ENCODE measurements around the gene HMX1.

Gene HMX1

GRCh38 chr4:8897251-8898167 lies 25.9 kb upstream of the HMX1 start:
- no peaks in the 10 kb centered on the region for H3K4me1 ChIP-seq (ENCODE audit: control insufficient read depth, insufficient read depth, low read length)
- no peaks in the 10 kb centered on the region for H3K36me3 ChIP-seq (ENCODE audit: control insufficient read depth, insufficient read depth, low read length, severe bottlenecking)
- no peak overlapping the region for H3K9ac ChIP-seq (ENCODE audit: low read length)
- peaks cover 31% of the 10 kb centered on the region for H3K9me3 ChIP-seq (ENCODE audit: control insufficient read depth, low read length)
- no peak for DNase-seq (ENCODE audit: low read depth)
- no peak overlapping the region for H3K4me3 ChIP-seq (ENCODE audit: low read length)
- peaks cover 35% of the 10 kb centered on the region for H3K27me3 ChIP-seq (replicated peaks; ENCODE audit: control insufficient read depth, insufficient read depth, low read length)

GRCh38 chr4:8896506-8896905 lies 24.9 kb upstream of the HMX1 start:
- Histone ChIP-seq H3K9ac (ENCODE audit: low read length) (no peak overlapping the region), H3K27me3 (replicated peaks; ENCODE audit: control insufficient read depth, insufficient read depth, low read length) (peaks cover 42% of the 10 kb centered on the region), H3K36me3 (ENCODE audit: control insufficient read depth, insufficient read depth, low read length, severe bottlenecking) (no peaks in the 10 kb centered on the region), H3K9me3 (ENCODE audit: control insufficient read depth, low read length) (peaks cover 21% of the 10 kb centered on the region), H3K4me3 (ENCODE audit: low read length) (no peak overlapping the region), H3K4me1 (ENCODE audit: control insufficient read depth, insufficient read depth, low read length) (no peaks in the 10 kb centered on the region)
- no peak for DNase-seq (ENCODE audit: low read depth)

- H3K9me3 ChIP-seq (ENCODE audit: control insufficient read depth, low read length) = peaks cover 17% of the 10 kb centered on the region
- no peaks in the 10 kb centered on the region for H3K36me3 ChIP-seq (ENCODE audit: control insufficient read depth, insufficient read depth, low read length, severe bottlenecking)
- no peak for DNase-seq (ENCODE audit: low read depth)
- no peaks in the 10 kb centered on the region for H3K4me1 ChIP-seq (ENCODE audit: control insufficient read depth, insufficient read depth, low read length)
- H3K27me3 ChIP-seq (replicated peaks; ENCODE audit: control insufficient read depth, insufficient read depth, low read length) = peaks cover 46% of the 10 kb centered on the region
- H3K9ac ChIP-seq (ENCODE audit: low read length) = no peak overlapping the region
- no peak overlapping the region for H3K4me3 ChIP-seq (ENCODE audit: low read length)
These were observed 24.4 kb upstream of the HMX1 start for GRCh38 chr4:8896071-8896470.

- Histone ChIP-seq H3K9ac (ENCODE audit: low read length) (no peak overlapping the region), H3K4me3 (ENCODE audit: low read length) (no peak overlapping the region), H3K27me3 (replicated peaks; ENCODE audit: control insufficient read depth, insufficient read depth, low read length) (peaks cover 47% of the 10 kb centered on the region), H3K9me3 (ENCODE audit: control insufficient read depth, low read length) (peaks cover 9% of the 10 kb centered on the region), H3K36me3 (ENCODE audit: control insufficient read depth, insufficient read depth, low read length, severe bottlenecking) (no peaks in the 10 kb centered on the region), H3K4me1 (ENCODE audit: control insufficient read depth, insufficient read depth, low read length) (no peaks in the 10 kb centered on the region)
- DNase-seq (ENCODE audit: low read depth) = no peak
These were observed 23.7 kb upstream of the HMX1 start for GRCh38 chr4:8895295-8895694.

- peaks cover 47% of the 10 kb centered on the region for H3K27me3 ChIP-seq (replicated peaks; ENCODE audit: control insufficient read depth, insufficient read depth, low read length)
- no peaks in the 10 kb centered on the region for H3K4me1 ChIP-seq (ENCODE audit: control insufficient read depth, insufficient read depth, low read length)
- no peaks in the 10 kb centered on the region for H3K36me3 ChIP-seq (ENCODE audit: control insufficient read depth, insufficient read depth, low read length, severe bottlenecking)
- no peak overlapping the region for H3K9ac ChIP-seq (ENCODE audit: low read length)
- H3K9me3 ChIP-seq (ENCODE audit: control insufficient read depth, low read length) = peaks cover under 1% of the 10 kb centered on the region
- no peak for DNase-seq (ENCODE audit: low read depth)
- no peak overlapping the region for H3K4me3 ChIP-seq (ENCODE audit: low read length)
These were observed 22.8 kb upstream of the HMX1 start for GRCh38 chr4:8894424-8894816.

- Histone ChIP-seq H3K4me1 (ENCODE audit: control insufficient read depth, insufficient read depth, low read length) (no peaks in the 10 kb centered on the region), H3K36me3 (ENCODE audit: control insufficient read depth, insufficient read depth, low read length, severe bottlenecking) (no peaks in the 10 kb centered on the region), H3K4me3 (ENCODE audit: low read length) (no peak overlapping the region), H3K27me3 (replicated peaks; ENCODE audit: control insufficient read depth, insufficient read depth, low read length) (peaks cover 49% of the 10 kb centered on the region), H3K9me3 (ENCODE audit: control insufficient read depth, low read length) (no peaks in the 10 kb centered on the region), H3K9ac (ENCODE audit: low read length) (no peak overlapping the region)
- no peak for DNase-seq (ENCODE audit: low read depth)
These were observed 22.2 kb upstream of the HMX1 start for GRCh38 chr4:8893624-8894423.

- H3K4me3 ChIP-seq (ENCODE audit: low read length) = no peak overlapping the region
- DNase-seq (ENCODE audit: low read depth) = no peak
- peaks cover 43% of the 10 kb centered on the region for H3K27me3 ChIP-seq (replicated peaks; ENCODE audit: control insufficient read depth, insufficient read depth, low read length)
These were observed 21.6 kb upstream of the HMX1 start for GRCh38 chr4:8893227-8893623.

GRCh38 chr4:8892556-8893226 lies 21.1 kb upstream of the HMX1 start:
- no peak for DNase-seq (ENCODE audit: low read depth)
- H3K27me3 ChIP-seq (replicated peaks; ENCODE audit: control insufficient read depth, insufficient read depth, low read length) = peaks cover 38% of the 10 kb centered on the region
- H3K9me3 ChIP-seq (ENCODE audit: control insufficient read depth, low read length) = no peaks in the 10 kb centered on the region
- H3K4me3 ChIP-seq (ENCODE audit: low read length) = no peak overlapping the region
- H3K4me1 ChIP-seq (ENCODE audit: control insufficient read depth, insufficient read depth, low read length) = no peaks in the 10 kb centered on the region
- H3K36me3 ChIP-seq (ENCODE audit: control insufficient read depth, insufficient read depth, low read length, severe bottlenecking) = no peaks in the 10 kb centered on the region
- no peak overlapping the region for H3K9ac ChIP-seq (ENCODE audit: low read length)

More at GRCh38 chr4:8893227-8893623, 21.6 kb upstream of the HMX1 start:
- H3K4me1 ChIP-seq (ENCODE audit: control insufficient read depth, insufficient read depth, low read length) = no peaks in the 10 kb centered on the region
- H3K36me3 ChIP-seq (ENCODE audit: control insufficient read depth, insufficient read depth, low read length, severe bottlenecking) = no peaks in the 10 kb centered on the region
- no peaks in the 10 kb centered on the region for H3K9me3 ChIP-seq (ENCODE audit: control insufficient read depth, low read length)
- no peak overlapping the region for H3K9ac ChIP-seq (ENCODE audit: low read length)

- Histone ChIP-seq H3K9me3 (ENCODE audit: control insufficient read depth, low read length) (peaks cover 5% of the 10 kb centered on the region), H3K27me3 (replicated peaks; ENCODE audit: control insufficient read depth, insufficient read depth, low read length) (peaks cover 34% of the 10 kb centered on the region), H3K4me1 (ENCODE audit: control insufficient read depth, insufficient read depth, low read length) (no peaks in the 10 kb centered on the region), H3K36me3 (ENCODE audit: control insufficient read depth, insufficient read depth, low read length, severe bottlenecking) (no peaks in the 10 kb centered on the region), H3K9ac (ENCODE audit: low read length) (no peak overlapping the region), H3K4me3 (ENCODE audit: low read length) (no peak overlapping the region)
- no peak for DNase-seq (ENCODE audit: low read depth)
These were observed 20.3 kb upstream of the HMX1 start for GRCh38 chr4:8891646-8892555.

- Histone ChIP-seq H3K36me3 (ENCODE audit: control insufficient read depth, insufficient read depth, low read length, severe bottlenecking) (no peaks in the 10 kb centered on the region), H3K4me3 (ENCODE audit: low read length) (no peak overlapping the region), H3K4me1 (ENCODE audit: control insufficient read depth, insufficient read depth, low read length) (no peaks in the 10 kb centered on the region), H3K9ac (ENCODE audit: low read length) (no peak overlapping the region), H3K9me3 (ENCODE audit: control insufficient read depth, low read length) (peaks cover 7% of the 10 kb centered on the region), H3K27me3 (replicated peaks; ENCODE audit: control insufficient read depth, insufficient read depth, low read length) (peaks cover 28% of the 10 kb centered on the region)
- no peak for DNase-seq (ENCODE audit: low read depth)
These were observed 19.6 kb upstream of the HMX1 start for GRCh38 chr4:8891255-8891645.
